ENCODE results near the gene PRAC1. TPM values are rescaled to one million over a fixed set of nuclear protein-coding genes. Genes with fewer than 3 reads are reported as not detected.
"Not testable (repeated sequence)": the region's sequence is repeated elsewhere in the genome, so short reads cannot be mapped to it uniquely, and the experiment has no call there.

PRAC1 gene
- polyA plus RNA-seq, 5 donors, result not detected

DNA sequence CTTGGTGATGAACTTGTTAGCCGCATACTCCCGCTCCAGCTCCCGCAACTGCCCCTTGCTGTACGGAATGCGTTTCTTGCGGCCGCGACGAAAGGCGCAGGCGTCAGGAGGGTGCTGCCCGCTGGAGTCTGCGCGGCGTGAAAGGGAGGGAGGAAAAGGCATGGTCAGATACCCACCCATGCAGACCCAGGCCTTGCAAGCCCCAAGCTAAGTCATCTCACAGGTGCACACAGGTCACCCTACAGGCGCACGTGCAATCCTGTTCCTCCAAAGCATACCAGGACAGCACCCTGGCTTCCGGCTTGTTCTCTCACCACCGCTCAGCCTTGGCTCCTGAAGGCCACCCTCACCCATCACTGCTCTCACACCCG lies 4.6 kb upstream of the PRAC1 start:
- DNase-seq, result no peak

DNA sequence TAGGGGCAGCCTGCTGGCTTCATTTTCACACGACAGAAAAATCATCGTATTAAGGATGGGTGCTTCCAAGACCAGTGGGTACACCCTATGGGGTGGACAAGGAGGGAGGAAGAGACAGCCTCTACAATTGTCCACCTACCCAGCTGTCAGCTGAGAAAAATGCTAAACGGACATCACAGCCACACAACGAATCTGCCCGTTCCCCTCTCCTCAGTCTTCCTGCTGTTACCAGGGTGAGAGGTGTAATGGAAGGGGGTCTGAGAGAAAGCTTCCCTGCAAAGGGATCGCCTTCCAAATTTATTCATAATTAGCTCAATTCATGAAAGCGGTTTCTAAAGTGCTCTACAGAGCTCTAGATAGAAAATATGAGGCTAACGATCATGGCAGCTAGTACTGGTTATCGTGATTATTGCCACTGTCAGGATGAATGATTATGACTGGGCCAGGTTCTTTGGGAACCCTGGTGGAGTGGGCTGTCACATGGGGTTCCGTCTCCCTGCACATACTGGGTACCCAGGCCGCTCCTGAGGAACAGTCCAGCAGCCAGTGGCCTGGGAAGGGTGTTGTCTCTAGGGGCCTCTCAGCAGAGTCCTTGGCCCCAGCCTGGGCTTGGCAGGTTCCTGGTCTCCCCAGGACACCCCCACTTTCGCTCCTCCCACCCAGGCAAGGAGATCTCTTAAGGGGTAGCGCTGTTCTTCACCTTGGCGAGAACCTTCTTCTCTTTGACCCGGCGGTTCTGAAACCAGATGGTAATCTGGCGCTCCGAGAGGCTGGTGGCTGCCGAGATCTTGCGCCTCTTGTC lies 4.0 kb upstream of the PRAC1 start:
- no peak for DNase-seq

DNA sequence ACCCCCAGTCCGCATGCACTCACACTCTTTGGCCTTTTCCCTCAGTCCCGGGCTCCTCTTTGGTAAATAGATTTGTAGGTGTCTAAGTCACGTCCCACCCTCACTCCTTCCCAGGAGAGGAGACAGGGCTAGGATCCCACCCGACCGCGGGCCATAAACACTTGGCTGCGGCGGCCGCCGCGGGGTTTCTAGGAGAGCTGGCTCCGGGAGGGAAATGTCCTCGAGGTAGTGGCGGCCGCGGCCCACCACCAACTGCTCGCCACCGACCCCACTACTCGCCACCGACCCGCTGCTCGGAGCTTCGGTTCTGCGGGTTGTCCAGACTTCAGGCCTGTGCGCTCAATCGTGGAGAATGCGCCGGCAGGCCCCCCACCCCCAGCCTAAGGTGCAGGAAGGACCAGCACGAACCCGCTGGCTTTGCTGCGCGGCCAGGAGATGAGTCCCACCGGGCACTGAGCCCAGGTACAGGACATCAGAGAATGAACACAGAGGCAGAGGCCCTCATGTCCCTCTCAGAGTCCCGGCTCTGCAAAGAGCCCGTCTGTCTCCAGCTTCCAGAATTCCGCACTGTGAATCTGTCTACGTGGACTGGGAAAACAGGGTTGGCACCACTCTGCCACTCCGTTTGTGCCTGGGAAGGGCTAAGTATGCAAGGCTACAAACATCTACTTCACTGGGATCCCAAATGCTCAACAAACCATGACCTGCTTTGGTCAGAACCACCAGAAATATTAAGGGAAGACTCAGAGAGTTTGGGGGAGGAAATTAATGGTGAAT lies 3.2 kb upstream of the PRAC1 start:
- no peak for DNase-seq

DNA sequence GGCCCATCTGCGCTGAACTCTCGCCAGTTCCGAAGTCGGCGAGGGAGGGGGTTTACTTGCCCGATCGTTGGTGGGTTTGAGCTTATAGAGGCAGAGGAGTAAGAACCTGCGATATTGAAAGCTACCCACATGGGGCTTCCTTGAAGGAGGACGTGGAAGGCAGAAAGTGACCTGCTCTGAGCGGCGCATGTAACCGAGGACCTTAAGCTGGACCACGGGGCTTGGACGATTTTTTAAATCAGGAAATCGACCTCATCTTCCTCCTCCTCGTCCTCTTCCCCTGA lies 2.6 kb upstream of the PRAC1 start:
- no peak for DNase-seq

DNA sequence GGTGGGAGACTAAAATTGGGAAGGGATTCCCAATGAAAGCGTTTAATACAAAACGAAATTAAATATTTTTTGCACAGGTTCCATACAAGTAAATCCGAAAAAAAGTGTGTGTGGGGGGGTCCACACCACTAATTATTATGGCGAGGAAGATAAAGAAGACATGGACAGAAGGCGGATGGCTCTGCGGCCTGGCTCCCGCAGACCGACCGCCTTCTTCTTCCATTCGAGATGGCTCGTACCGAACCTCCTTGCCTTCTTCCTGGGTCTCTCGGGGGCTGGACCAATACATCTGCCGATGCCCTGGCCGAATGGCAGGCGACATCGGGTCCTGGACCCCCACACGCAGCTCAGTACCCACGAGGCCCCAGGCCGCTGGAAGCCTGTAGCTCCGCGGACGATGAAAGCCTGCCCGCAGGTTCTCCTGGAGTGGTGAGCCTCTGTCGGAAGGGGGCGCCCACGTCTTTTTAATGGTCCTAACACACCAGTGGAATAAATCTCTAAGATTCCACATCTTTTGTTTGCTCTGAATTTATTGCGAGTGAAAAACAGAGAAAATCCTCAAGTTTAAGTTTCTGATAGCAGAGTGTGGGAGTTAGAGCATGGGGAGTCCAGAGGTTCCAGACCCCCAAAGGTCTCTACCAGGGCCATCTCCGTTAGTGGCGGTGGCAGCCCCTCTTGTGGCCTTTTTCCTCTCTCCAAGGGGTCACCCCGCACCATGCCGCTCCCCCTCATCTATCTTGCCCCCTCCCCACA lies 2.1 kb upstream of the PRAC1 start:
- DNase-seq, result peak; percentile 51 to 63

DNA sequence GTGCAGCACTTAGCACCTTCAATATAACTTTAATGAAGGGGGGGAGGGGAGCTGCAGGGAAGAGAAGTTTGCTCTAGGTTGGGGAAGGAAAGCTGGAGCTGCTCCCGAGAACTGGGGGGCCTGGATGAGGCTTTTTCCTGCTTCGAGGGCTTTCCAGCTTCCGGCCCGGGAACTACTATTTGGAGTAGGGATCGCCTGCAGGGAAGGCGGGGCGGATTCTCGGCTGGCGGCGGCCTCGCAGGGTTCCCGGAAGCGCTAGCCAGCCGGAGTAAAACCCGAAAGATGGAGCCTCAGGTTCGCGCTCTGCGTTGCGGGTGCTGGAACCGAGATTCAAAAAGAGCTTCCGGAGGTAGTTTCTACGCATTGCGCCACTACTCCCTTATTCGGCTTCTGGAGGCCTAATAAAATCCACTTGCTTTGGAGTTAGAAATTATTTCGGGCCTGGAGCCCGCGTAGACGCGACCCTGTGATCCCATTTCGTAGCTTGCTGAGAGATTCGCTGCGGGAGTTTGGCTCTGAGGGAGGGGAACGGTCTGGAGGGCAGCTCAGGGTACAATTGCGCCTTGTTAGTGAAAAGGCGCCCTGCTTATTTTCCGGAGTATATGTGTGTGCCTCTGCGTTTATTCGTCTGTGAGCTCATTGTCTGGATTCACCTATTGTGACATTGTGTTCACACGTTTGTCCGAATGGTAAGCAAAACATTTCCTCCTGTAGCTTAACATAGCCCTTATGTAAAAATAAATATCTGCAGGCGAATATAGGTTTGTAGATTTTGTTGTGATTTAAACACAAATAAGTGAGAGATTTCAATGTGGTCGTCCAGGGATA lies 1.3 kb upstream of the PRAC1 start:
- DNase-seq, result no peak

DNA sequence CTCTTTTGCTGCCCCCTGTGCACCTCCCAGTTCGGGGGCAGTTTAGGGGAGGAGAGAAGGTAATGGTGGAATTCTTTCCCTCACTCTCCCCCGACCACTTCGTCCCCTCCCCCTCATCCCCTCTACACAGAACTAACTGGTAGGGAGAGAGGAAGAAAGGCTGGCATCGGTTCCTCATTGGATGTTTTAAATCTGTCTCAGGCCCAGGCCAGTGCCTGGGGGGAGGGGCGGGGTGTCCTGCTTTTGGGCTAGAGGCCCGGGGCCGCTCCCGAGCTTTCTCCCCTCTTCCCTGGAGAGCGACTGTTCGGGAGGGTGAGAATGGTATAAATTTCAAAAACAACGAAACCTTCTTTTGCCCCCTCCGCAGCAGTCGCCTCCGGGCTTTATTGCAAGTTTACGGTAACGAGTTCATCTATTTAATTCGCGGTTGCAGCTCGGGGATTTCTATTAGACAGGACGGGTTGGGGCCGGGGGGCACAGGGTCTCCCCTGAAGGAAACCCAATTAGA lies 651 bp upstream of the PRAC1 start, which contains the start of gene PRAC2:
TSS of gene PRAC2 (plus strand) at position 271 of the 508 bp plus-strand sequence. CDS start 1,226 bp downstream, outside the sequence.
- no peak for DNase-seq

DNA sequence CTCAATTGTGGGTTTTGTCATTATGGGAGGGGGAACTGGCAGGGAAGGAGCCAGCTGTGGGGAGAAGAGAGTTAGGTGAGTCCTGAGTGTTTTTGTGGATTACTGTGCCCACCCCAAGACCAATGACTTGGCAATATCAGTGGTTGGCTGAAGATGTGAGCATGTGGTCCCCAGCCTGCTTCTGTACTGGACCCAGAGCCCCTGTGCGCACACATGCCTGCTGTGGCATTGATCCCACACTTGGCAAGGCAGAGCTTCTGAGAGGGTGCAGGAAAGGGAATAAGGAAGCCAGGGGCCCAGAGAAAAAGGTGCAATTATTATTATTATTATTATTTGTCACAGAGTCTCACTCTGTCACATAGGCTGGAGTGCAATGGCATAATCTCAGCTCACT lies 1.3 kb downstream of the PRAC1 start:
- DNase-seq, result no peak

DNA sequence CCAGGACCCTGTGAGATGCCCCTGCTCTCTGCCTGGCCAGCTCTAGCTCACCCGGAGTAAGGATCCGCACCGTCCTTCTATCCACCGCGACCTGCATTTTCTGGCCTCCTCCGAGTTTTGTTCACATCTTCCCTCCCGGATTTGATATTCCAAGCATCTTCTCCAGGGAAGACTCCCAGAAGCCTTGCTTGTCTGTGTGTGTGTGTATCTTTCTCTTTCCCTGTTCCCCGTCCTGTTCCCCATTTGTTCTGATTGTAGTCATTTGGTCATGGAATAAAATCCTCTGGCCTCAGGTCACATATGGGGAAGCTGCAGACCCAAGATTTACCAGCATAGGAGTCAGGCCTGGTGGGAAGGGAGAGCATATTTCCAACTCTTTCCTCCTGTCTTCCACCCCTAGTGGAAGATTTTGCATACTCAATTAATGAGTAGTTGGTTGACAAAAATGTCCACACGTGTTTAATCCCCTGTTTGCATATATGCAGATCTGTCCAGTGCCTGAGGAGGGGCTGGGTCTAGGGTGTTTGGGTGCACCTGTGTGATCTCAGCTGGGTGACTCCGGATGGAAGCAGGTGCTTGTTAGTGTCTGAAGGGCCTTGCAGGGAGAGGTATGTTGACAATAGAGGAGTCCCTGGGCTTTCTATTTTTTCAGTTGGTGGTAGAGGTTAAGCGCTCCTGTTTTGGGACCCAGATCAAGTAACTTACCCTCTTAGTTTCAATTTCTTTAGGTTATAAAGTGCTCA lies 1.9 kb downstream of the PRAC1 start:
- DNase-seq, result no peak

DNA sequence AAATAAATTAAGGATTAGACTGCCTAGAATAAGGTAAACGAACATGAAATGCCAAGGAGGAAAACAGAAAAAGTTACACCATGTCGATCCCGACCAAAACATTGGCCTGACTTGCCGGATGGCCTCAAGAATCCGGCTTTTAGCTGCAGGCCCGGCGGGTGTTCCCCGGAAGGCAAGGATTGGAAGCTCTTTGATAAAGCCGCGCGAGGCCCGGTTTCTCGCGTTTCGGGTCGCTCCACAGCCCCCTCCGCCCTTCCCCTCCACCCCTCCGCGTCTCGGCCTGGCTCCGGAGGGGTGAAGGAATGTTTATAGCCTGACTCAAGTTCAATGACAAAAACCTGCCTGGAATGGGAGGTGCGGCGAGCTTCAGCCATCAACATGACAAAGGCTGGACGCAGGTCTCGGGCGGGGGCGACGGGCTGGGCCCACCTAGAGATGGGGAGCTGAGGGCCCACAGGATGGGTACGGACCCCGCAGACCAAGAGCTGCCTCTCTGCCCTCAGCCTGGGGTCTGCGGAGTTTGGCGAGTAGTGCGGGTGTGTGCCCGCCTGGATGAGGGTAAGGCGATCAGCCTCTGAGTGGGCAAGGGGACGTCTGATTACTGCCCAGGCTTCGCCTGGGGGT lies 2.6 kb downstream of the PRAC1 start:
- no peak for DNase-seq

DNA sequence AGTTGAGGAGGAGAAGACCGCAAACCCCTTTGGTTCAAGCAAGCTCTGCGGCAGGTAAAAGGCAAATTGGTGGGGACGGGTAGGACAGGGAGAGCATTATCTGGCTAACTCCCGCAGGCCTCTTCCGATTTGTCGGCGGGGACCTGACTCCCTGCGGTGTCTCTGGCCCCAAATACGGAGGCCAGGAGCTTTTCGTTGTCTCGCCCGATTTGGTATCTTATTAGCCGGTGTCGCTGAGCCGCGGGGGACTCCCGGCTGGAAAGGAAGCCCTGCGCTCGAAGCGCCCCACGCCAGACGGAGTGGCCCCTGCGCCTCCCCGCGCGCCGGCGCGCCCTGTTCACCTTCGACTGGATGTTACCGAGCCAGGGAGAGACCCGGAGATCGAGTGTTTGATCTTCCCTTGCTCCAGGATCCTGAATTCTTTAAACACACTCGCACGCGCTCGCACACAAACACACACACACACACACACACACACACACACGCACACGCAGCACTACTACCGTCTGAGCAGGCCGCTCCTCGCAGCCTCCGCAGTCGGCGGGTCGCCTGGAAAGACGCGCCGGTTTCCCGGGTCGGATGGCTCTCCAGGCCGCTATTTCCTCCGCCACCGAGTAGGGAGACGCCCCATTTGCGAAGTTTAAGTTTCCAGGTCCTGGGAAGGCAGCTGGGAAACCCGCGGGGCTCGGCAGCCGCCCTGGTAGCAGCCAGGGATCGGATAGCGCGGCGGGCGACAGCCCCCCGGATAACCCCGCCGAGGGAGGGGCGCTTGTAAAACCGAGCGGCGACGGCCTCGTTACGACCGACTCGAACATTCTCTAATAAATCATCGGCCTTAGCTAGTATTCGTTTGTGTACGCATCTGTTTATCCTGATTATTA lies 3.3 kb downstream of the PRAC1 start:
- peak in 1 of 2 donors; percentile 41 for DNase-seq

DNA sequence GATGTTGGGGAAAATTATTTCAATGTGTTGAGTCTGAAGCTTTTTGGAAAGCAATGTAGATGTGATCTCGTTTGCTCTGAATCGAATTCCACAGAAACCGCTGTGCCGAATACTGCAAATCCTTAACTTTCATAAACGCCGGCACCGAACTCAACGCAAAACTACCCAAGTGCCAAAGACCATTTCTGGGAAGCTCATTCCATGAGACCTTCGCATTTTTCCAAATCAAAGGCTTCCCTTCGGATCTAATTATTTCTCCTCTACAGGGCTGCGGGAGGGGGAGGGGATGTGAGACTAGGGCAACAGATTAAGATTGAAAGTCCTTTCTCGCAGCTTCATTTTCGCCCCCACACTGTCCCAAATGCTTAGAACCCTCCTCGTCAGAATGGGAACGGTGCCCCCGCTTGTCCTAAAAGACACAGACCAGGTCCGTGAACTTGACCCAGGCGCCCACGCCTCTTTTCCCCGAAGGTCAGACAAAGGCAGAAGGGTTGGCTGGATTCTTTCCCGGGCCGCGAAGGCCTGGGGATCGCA lies 4.0 kb downstream of the PRAC1 start:
- peak; percentile 37 to 52 for DNase-seq

DNA sequence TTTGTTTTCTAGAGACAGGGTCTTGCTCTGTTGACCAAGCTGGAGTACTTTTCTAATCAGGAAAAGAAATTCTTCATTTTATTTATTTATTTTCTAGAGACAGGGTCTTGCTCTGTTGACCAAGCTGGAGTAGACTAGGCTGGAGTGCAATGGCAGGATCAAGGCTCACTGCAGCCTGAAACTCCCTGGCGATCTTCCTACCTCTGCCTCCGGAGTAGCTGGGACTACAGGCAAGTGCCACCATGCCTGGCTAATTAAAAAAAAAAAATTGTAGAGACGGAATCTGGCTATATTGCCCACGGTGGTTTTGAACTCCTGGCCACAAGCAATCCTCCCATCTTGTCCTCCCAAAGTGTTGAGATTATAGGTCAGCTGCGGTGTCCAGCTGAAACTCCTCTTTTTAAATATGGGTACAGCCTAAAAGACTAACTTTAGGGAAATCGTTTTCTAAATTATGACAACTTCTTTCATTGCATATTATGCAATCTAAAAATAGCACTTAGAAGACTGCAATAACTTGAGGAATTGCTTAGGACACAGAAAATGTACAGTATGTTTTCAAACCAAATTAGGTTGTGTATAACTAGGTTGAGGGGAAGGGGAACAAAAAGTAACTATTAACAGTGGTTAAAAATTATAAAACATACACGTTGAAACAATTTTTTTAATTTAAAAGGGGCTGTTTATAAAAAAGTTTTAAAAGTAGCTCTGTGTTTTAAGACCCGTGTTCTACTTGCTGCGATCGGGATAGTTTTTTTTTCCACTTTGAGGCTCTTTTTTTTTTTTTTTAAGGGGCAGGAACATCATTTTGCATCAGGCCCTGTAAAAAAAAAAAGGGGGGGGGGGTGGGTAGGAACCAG lies 4.7 kb downstream of the PRAC1 start:
- DNase-seq, result no peak

DNA sequence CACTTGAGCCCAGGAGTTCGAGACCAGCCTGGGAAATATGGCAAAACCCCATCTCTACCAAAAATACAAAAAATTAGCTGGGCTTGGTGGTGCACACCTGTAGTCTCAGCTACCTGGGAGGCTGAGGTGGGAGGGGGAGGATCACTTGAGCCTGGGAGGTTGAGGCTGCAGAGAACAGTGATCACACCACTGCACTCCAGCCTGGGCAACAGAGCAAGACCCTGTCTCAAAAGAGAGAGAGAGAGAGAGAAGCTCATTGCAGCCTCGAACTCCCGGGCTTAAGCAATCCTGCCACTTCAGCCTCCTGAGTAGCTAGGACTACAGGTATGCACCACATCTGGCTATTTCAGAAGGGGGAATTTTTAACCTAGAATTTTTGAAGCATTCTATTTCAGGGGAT lies 5.8 kb downstream of the PRAC1 start:
- DNase-seq, result not testable (repeated sequence)

DNA sequence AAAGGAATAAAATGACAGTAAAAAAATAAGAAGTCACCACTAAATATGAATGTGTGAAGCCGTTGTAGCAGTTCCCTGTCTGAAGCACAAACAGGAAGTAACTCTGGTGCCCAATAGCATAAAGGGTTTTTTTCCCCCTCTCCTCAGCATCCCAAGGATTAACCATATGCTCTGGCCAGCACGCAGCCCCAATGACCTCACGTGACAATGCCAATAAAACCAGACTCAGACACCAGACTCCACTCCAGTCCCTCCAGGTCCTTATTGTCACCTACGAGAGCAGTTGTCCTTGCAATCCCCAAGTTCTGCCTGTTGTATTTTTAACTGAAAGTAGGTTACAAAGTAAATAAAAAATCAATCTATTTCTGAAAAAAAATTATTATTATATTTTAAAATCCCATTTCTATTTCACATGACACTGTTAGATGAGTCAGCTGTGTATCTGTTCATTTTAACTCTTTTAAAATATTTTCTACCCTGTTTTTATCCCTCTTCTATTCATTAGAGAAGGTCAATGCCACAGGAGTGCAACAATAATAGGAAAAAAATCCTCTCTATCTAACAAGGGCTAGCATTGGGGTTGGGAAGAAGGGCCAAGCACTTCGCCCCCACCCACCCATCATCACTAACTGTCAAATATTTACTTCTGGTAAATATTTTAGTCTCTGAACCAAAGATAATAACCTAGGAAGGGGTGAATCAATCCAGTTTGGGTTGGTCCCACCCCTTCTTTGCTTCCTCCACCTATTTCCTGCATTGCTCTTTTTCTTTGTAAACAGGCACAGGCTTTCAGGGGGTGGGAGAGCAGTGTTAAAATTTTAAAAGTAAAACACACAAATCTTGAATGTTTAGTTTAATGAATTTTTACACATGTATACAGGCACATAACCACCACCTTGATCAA lies 6.6 kb downstream of the PRAC1 start:
- DNase-seq, result no peak

DNA sequence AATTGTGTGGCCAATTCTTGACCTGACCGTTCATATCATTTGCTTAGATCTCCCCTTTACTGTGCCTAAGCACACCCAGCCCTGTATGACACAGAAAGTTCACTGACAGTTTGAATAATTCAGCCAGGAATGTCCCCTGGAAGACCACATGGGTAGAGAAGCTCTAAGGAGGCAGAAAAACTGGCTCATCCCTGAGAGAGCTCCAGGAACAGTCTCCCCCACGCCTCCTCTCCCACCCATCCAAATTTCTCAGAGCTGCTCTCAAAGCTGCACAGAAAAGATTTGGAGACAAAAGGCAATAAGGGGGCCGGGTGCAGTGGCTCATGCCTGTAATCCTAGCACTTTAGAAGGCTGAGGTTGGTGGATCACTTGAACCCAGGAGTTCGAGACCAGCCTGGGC lies 11.2 kb downstream of the PRAC1 start:
- DNase-seq, result no peak
